Stimulated activated CD4-positive, alpha-beta T cell treated with anti-CD3 and anti-CD28 coated beads, Interleukin-15, amount 100 ng/mL, for 48 hours (primary cell): ENCODE results near the gene KCNAB1.

Experiments
- DNase-seq, 2 donors: peaks; one replicate each; pipeline ENCODE4 v3.0.0-alpha.2; 2020; ENCODE audit warnings: low read depth in 2 of 2

Gene KCNAB1

DNA sequence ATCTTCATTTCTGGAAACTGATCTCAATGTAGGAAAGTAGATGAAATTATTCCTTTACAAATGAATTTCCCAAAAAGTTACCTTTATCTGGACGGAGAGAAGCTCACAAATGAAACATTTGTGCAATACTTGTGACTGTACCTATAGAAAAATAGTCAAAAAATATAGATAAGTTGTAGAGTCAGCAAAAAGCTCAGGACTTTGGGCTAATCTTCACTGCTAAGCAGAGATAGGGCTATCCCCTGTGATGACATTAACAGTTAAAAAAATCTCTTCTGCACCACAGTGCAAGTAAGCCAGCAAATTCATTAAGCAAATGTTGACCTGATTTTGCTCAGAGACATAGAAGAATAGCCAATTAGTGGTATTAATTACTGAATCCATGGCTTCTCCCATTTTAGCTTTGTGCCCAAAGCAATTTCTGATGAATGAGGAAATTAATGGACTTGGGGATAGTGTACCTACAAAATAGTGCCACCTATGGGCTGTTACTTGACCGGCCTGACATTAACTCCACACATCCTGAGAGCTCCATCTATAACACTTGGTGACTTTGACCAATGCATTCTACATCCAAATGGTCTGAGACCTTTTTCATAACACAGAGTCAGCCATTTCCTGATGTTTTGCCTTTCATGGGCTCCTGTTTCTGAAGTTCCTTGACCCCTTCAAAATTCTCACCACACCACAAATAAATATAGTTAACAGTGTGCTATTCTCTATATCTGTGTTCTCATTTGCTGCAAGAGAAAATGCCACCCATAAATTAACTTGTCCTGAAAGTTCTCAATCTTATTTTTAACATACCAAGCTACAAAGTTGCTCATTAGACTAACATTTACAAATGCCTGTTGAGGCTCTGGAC, 329.6 kb downstream of the KCNAB1 start:
- no peak for DNase-seq

DNA sequence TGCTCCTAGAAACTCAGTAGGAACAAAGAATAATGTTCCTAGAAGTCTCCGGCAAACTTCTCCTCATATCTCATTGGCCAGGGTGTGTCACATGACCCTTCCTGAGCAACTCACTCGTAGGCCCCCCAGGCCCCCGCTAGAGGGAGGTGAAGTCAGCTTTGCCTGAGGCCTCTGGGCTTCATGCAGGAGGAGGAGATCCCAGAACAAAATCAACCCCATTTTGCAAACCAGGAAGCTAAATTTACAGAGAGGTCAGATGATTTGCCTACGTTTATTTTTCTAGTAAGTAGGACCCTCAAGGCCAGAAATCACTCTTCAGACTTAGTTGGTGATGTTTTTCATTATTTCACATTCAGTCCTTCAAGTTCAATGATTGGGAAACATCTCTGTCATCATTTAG, 335.5 kb downstream of the KCNAB1 start:
- DNase-seq = no peak

DNA sequence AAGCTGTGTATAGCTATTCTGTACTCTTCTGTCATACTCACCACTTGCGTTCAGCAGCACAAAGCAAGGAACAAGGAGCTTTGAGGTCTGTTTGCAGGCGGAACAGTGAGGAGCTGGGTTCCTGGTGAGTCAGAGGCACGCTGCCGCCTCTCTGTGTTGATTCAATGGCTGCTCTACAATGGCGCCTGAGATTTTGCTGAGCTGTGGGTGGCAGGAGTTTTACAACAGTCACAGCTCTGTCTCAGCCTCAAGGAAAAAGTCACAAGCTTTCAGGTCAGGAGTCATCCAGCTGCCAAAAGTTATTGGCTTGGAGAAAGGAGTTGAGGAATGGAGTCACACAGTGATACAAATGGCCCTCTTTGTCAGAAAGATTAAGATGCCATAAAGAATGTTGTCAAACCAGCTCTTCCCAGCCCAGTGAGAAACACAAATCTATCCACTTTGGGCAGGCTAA, 336.4 kb downstream of the KCNAB1 start:
- DNase-seq = no peak

GRCh38 chr3:156459434-156459833, 339.1 kb downstream of the KCNAB1 start:
- DNase-seq = no peak

DNA sequence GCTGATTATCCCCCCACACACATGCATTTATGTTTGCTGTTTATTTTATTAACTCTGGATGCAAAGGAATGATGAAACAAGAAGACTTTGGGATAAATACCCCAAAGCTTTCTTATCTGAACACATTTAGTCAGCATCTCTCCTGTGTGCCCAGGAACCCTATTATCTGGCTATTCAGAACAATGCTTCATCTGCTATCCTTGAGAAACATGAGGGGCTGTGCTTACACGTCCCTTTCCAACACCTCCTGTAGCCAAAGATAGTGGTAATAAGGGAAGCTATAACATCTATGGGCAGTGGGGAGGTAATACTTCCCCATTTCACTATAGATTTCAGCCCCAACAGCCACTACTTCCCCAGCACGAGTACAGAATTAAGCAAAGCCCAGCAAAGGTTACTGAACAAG, 339.8 kb downstream of the KCNAB1 start:
- no peak for DNase-seq

- DNase-seq = no peak
Measured at GRCh38 chr3:156461889-156462288, 341.5 kb downstream of the KCNAB1 start.

- no peak for DNase-seq
Measured at GRCh38 chr3:156463123-156463522, 342.7 kb downstream of the KCNAB1 start.

DNA sequence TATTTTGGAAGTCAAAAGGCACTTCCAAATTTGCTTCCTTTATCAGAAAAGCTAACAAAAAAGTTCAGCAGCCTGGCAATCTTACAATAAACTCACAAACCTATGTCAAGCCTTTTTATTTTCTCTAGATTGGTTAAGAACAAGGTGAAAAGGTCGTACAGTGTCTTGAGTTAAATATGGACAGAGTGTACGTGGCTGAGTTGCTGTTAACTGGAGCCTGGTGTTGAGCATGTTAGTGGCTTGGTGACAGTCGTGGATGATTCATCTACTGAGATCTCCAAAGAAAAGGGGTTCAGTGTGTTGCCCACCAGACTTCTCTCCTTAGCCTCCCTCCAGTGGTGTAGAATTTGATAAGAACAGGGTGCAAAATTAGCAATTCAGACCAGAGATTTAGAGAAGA, 344.8 kb downstream of the KCNAB1 start:
- no peak for DNase-seq

DNA sequence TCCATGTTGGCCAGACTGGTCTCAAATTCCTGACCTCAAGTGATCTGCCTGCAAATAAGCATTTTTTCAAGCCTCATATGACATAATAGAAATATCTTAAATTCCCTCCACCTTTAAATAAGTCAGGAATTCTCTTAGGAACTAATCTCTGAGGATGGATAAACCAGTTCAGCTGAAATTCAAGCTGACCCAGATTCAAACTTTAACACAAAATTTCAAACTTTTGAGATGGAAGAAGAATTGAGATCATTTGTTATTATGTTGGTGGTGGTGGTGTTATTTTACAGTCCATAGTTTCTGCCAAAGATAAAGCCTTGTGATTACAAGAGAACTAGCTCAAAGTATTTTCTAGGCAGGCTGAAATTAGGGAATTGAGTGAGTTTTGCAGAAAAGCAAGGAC, 349.1 kb downstream of the KCNAB1 start:
- DNase-seq = no peak

DNA sequence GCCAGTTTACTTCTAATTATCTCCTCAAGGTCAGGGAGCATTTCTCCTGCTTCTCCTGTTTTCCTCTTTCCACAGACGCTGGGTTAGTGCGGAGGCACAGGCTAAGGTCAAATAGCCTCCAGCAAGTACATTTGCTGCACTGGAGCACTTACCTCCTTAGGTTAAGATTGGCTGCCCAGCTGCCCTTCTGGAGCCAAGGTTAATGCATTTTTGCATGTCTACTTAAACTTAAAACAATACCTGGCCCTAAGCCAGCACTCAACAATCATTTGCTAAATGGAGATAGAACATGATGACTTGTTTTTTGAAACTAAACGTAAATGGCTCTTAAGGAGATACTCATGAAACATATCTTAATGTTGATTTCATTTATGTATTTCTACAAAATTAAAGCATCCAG, 351.1 kb downstream of the KCNAB1 start:
- DNase-seq = no peak

- no peak for DNase-seq
Measured at GRCh38 chr3:156472150-156472549, 351.8 kb downstream of the KCNAB1 start.

DNA sequence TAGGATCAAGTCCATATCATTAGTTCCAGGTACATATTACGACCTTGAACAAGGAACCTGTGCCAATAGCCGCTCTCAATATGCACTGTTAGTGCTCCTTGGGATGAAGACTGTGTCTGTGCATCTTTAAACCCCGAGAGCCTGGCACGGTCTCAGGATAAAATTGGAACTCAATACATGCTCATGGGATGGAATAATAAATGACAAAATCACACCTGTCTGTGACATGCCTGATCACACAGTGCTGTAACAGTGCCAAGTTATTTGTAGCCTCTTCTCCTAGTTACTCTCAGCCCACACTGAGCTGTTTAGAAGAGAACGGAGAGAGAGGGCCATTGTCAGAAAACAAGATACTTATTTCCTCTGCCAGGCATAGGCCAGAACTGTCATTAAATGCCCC, 352.3 kb downstream of the KCNAB1 start:
- no peak for DNase-seq

- DNase-seq = no peak
Measured at GRCh38 chr3:156473341-156473740, 353.0 kb downstream of the KCNAB1 start.

DNA sequence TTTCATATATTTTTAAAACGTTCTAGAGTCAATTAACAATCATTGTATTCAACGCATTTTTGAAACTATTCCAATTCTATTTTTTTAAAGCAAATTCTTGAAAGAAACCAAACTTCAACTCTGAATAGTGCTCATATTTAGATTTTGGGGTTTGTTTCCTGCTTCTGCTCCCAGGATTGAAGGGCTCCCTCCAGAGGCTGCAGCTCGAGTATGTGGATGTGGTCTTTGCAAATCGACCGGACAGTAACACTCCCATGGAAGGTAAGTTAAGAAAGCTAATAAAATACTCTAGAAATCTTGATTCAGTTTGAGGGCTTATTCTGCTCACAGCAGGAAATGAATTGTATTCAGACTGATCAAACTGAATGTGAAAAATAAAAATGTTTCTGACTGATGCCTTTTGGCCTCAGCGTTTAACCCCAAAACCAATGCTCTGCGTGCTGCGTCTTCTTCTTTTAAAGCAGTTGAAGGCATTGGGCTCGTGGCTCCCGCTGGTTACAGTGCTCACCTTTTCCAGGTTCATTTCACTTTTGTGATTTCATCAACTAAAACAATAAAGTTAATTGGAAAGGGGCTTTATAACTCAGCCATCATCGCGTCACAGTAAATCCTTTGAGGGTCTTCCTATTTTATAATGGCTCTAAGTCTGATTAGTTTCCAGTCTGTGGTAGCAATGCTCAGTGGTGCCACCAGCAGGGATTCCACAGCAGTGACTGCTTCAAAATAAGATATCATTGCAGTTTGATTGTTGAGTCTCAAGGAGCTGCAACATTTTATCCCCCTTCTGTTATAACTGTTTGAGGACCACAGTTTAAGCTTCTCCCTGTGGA, 354.4 kb downstream of the KCNAB1 start:
- no peak for DNase-seq

GRCh38 chr3:156477323-156477722, 356.9 kb downstream of the KCNAB1 start:
- DNase-seq = no peak

- no peak for DNase-seq
Measured at GRCh38 chr3:156478891-156479290, 358.5 kb downstream of the KCNAB1 start.

DNA sequence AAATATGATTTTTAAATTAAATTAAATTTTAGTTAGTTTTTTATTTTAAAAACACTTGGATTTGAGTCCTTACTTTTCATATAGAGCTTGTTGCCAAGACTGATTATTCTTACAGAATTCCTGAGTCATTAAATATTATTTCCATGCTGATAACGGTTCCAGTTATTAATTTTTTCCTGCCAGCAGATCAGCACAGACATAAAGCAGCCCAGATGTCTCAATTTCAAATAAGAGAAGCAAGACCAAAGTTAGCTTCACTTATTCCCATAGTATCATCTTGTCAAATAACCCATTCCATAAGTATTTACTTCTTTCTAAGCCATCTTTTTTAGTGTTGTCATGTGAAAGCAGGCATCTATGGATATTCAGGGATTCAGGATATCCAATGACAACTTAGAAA, 359.2 kb downstream of the KCNAB1 start:
- DNase-seq = no peak

- DNase-seq = no peak
Measured at GRCh38 chr3:156480949-156481348, 360.6 kb downstream of the KCNAB1 start.

DNA sequence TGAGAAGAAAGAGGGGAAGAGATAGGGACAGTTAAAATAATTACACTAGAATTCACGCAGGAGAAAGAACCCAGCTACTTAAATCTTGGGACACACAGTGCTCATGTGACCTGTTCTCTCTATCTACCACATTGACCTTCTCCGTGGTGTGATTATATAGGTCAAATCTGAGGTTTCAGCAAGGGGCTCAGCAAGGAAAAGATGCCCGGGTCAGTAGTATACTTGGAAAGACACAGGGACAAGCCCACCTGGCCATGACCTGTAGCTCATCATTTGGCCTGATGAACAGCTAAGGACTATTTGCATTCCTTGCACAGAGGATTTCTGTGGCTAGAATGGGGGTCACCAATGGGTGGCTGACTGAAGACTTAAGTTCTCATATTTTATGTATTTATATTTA, 362.6 kb downstream of the KCNAB1 start:
- no peak for DNase-seq

DNA sequence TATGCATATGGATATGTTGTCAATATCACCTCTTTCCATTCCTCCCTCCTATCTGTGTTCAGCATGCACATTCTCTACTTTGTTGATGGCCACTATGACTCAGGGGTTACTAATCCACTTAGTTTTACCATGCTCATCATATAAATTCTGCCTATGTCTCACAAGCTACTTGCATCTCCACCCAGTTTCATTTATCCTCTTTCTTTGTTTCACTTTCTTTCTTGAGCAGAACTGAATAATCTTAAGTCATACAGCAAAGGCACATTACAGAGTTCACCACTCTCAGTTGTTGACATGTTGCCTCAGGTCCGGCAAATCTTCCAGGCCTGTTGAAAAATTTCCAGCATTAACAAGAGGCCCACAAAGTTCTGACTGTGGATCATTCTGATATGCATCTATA, 363.0 kb downstream of the KCNAB1 start:
- DNase-seq = no peak

- DNase-seq = peak; percentile 14 to 36
Measured at GRCh38 chr3:156483961-156484787, 363.8 kb downstream of the KCNAB1 start.

DNA sequence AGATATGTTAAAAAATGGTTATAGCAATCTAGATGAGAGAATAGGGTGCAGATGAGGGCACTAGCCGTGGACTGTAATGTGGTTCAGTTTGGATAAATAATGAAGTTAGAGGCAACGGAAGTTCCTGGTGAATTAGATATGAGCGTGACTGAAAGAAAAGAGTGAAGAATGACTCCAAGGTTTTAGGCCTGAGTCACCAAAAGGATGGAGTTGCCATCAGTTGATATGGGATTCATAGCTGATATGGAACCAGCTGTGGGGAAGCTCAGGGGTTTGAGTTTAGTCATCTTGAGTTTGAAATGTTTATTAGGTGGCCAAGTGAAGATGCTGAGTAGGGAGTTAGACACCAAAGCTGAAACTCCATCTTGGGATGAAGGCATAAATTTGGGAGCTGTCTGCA, 368.4 kb downstream of the KCNAB1 start:
- no peak for DNase-seq
